Measurements from ENCODE around the gene CASTOR1.

CASTOR1 gene

DNA sequence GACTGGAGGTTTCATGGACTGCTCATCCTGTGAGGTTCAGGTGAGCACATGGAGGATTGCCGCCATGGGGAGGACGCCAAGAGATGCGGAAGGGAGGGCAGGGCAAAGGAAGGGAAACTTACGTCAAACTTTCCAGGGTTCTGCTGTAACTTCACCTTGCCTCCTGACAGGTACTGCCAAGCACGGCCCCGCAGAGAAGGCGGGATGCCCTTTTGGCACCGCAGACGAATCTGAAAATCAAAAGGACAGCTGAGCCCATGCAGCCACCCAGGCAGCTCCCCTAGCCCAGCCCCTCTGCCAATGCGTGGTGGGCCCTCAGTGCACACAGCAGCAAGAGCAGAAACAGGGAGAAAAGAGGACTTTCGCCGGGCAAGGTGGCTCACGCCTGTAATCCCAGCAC lies 10.0 kb upstream of the CASTOR1 start:
- H3K4me3 ChIP-seq (replicated peaks in 1 of 2; ENCODE audit: low read depth in 2 of 2, low read length in 2 of 2) = no peak overlapping the region
- TF ChIP-seq, protein P1, sequence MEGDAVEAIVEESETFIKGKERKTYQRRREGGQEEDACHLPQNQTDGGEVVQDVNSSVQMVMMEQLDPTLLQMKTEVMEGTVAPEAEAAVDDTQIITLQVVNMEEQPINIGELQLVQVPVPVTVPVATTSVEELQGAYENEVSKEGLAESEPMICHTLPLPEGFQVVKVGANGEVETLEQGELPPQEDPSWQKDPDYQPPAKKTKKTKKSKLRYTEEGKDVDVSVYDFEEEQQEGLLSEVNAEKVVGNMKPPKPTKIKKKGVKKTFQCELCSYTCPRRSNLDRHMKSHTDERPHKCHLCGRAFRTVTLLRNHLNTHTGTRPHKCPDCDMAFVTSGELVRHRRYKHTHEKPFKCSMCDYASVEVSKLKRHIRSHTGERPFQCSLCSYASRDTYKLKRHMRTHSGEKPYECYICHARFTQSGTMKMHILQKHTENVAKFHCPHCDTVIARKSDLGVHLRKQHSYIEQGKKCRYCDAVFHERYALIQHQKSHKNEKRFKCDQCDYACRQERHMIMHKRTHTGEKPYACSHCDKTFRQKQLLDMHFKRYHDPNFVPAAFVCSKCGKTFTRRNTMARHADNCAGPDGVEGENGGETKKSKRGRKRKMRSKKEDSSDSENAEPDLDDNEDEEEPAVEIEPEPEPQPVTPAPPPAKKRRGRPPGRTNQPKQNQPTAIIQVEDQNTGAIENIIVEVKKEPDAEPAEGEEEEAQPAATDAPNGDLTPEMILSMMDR (IDR thresholded peaks at IDR 0.05; ENCODE audit: low read depth, low read length) = no peak
- DNase-seq (ENCODE audit: low read depth in 2 of 2) = no peak

DNA sequence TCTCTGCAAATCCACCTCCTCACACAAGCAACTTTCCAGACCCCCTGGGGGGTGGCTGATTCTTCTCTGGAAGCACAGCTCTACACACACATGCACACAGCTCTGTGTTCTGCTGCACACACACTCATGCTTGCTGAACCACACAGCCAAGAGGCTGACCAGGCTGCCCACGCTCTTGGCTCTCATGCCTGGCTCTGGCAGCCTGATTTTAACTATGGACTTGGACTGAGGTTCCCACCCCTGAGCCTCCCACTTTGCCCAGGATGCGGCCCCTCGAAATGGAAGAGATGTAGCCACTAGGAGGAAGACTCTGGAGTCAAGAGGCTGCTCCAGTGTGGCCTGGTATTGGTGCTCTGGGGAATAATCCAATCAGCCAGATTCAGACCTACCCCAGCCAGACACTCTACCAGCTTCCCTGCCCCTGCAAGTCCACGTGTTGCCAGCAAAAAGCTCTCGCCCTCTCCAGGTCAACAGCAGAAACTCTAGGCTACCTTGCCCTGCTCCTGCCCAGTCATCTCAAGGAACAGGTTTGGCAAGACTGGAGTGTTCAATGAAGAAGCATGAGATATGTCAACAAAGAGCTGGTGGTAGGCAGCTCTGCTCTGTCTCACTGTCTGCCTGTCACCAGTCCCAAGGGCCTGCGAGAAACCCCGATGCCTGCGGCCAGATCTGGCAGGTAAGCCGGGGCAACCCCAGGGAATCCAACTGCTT lies 8.8 kb upstream of the CASTOR1 start:
- TF ChIP-seq, protein P1 (IDR thresholded peaks at IDR 0.05; ENCODE audit: low read depth, low read length) = no peak
- no peak overlapping the region for H3K4me3 ChIP-seq (replicated peaks in 1 of 2; ENCODE audit: low read depth in 2 of 2, low read length in 2 of 2)
- DNase-seq (ENCODE audit: low read depth in 2 of 2) = no peak

DNA sequence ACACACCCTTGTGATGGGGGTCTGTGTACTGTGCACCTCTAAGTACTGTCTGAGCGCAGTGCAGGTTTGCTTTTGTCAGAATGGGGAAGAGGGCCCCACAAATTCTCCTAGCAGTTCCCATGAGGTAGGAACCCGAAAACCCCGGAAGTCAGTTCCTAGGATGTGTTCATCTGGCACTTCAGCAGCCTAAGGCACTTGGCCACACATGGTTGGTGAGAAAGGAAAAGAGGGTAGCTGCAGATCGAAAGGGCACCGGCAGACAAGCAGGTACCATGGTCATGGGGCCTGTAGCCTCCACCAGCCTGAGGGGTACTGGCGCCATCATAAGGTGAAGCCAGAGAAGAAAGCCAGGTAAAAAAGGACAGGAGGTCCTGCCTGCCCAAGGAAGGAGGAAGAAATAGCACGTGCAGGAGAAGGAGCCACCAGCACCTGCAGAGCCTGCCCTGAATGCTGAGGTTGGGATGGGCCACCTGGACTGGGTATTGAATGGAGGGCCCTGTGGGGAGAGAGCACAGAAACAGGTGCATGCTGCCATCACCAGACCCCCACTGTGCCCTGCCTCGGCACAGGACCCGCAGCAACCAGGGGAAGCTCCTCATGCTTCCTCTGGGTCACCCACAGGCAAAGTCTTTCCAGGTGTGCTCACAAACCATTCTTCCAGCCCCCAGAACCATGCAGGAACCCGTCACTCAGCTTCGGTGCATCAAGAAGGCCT lies 8.1 kb upstream of the CASTOR1 start:
- TF ChIP-seq, protein P1 (IDR thresholded peaks at IDR 0.05; ENCODE audit: low read depth, low read length) = no peak
- H3K4me3 ChIP-seq (replicated peaks in 1 of 2; ENCODE audit: low read depth in 2 of 2, low read length in 2 of 2) = no peak overlapping the region

DNA sequence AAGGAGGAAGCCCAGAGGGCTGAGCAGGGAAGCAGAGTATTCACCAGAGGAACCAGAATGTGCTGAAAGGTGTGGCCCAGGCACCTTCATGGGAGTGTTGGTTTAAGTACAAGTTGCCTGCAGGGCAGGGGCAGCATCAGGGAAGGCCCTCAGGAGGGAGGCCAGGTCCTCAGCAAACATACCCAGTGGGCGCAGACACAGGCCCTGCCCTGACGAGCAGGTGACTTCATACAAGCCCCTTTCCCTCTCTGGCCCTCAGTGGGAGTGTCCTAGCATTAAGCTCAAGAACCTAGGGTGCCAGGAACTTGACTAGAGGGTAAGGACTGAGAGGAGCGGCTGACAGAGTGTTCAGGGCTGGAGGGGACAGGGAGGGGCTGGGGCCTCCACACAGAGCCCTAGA lies 7.5 kb upstream of the CASTOR1 start:
- no peak overlapping the region for H3K4me3 ChIP-seq (replicated peaks in 1 of 2; ENCODE audit: low read depth in 2 of 2, low read length in 2 of 2)
- no peak for DNase-seq (ENCODE audit: low read depth in 2 of 2)
- TF ChIP-seq, protein P1 (IDR thresholded peaks at IDR 0.05; ENCODE audit: low read depth, low read length) = no peak

More for the DNA sequence above, 8.1 kb upstream of the CASTOR1 start:
- no peak for DNase-seq (ENCODE audit: low read depth in 2 of 2)

DNA sequence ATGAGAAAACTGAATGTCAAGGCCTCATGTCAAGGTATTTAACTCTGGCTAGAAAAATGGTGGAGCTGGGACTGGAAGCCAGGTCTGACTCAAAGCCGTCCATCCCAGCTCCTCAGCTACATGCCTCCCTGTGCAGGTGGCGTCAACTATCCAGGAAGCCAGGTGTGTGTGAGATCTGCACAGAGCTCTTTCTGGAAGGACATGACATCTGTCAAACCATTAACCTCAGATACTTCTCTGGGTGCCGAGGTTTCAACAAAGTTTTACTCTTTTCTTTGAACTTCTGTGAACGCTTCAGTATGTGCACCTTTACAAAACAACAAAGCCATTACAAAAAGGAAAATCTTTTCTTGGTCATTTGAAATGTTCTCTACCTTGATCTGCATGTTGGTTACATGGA lies 7.0 kb upstream of the CASTOR1 start:
- no peak overlapping the region for H3K4me3 ChIP-seq (replicated peaks in 1 of 2; ENCODE audit: low read depth in 2 of 2, low read length in 2 of 2)
- TF ChIP-seq, protein P1 (IDR thresholded peaks at IDR 0.05; ENCODE audit: low read depth, low read length) = no peak
- DNase-seq (ENCODE audit: low read depth in 2 of 2) = no peak

DNA sequence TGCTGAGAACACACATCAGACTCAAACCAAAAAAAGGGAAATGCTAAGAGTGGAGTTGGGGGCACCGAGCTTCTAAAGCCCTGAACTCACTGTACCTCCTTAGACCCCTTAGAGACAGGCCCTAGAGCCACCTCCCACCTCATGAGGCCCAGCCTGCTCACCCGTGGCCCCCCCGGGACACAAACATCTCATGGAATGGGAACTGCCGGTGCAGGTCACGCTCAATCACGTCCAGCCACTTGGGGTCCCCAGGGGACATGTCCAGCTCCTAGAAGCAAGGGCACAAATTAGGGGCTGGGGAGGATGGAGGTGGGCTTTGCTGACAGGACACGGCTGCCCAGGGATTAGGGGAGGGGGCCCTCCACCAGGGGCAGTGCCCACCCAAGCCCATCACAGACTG lies 6.3 kb upstream of the CASTOR1 start:
- TF ChIP-seq, protein P1 (IDR thresholded peaks at IDR 0.05; ENCODE audit: low read depth, low read length) = no peak
- H3K4me3 ChIP-seq (replicated peaks in 1 of 2; ENCODE audit: low read depth in 2 of 2, low read length in 2 of 2) = no peak overlapping the region
- no peak for DNase-seq (ENCODE audit: low read depth in 2 of 2)

Data from cardiac fibroblast (primary cell).